HG02798 (cell line): ENCODE measurements around the gene ZIC5.

ENCODE experiments used
- ATAC-seq: cut with Tn5 transposase; IDR thresholded peaks from one replicate; pipeline ENCODE4 v1.9.1; 2021; ENCODE audit warnings: mild to moderate bottlenecking; ENCODE audit not compliant: unreplicated experiment, poor library complexity

The ZIC5 gene

DNA sequence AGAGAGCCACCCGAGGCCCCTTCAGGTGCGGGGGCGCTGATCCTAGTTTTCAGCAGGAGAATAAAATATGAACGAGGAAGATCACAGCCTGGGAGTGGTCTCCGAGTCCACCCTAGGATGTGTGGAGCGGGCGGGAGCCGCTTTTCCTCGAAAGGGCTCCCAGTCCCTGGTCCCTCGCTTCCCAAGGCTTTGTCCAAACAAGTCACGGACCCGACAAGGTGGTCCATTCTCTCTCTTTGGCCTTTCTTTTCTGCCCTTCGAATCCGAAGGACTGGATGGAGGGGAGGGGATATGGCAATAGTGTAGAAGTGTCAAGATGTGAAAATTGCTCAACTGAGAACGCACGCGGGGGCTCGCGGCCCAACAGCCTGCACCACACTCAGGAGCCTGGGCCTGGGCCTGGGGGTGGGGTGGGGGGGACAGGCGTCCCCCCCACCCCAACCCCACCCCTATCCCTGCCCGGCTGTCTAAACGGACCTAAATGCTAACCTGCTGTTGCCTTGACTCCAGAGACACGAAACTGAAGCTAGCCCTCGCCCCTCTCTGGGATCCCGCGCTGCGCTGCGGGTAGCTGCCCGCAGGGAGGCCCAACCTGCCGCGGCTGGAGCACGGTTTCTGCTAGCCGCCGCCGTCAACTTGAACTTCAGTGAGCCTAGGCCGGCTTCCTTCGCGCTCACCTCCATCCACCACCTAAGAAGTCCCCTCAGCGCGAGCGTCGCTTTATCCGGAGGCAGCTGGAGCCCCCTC is 17.1 kb upstream of the ZIC5 start:
- ATAC-seq: no peak

GRCh38 chr13:99987154-99988019 is 15.8 kb upstream of the ZIC5 start:
- no peak for ATAC-seq

DNA sequence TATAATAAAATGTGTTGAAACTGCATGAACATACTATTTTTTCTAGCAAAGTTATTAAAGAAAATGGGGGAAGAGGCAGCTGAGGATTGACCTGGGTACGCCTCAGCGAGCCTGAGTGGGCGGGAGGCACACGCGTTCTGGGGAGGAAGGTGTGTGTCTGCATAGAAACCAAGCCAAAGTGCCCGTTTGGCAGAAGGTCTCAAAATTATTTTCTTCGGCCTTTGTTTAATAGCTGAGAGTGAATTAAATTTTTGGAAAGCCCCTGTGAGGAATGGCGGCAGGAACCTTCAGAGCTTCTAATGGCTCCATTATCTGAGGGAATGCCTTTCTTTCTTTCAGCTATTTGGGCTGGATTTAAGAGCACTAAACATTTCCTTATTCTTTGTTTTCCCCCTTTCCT is 15.2 kb upstream of the ZIC5 start:
- ATAC-seq: no peak

- ATAC-seq: no peak
Measured at GRCh38 chr13:99985886-99986527, 14.4 kb upstream of the ZIC5 start.

GRCh38 chr13:99985241-99985874 is 13.8 kb upstream of the ZIC5 start:
- ATAC-seq: no peak

DNA sequence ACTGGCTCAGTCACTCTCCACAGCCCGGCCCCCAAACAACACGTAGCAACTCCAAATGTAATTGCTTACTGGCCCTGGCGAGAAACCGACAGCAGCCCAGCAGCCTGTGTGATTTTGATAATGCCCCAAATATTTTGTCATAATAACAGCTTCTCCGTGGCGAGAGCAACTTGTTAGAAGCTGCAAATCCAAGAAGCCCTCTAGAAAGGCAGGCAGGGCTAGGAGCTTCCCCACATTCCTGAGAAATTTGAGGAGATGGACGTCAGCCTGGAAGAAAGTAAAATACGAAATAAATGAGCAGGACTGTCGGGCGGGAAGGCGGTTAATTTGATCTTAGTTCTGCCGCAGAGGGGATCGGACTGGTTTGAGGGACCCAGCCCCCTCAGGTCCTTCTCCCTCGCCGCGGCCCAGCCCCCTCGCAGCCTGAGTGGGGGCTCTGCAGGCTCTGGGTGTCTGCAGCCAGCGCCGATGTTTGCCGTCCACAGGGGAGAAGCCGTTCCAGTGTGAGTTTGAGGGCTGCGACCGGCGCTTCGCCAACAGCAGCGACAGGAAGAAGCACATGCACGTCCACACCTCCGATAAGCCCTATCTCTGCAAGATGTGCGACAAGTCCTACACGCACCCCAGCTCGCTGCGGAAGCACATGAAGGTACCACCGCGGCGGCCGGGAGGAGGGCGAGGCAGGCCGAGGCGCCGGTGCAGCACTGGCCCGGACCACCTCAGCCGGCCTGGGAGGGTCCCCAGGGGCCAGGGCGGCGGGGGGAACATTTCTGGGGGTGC is 13.1 kb upstream of the ZIC5 start:
- no peak for ATAC-seq

- no peak for ATAC-seq
Measured at GRCh38 chr13:99983499-99984401, 12.2 kb upstream of the ZIC5 start.

DNA sequence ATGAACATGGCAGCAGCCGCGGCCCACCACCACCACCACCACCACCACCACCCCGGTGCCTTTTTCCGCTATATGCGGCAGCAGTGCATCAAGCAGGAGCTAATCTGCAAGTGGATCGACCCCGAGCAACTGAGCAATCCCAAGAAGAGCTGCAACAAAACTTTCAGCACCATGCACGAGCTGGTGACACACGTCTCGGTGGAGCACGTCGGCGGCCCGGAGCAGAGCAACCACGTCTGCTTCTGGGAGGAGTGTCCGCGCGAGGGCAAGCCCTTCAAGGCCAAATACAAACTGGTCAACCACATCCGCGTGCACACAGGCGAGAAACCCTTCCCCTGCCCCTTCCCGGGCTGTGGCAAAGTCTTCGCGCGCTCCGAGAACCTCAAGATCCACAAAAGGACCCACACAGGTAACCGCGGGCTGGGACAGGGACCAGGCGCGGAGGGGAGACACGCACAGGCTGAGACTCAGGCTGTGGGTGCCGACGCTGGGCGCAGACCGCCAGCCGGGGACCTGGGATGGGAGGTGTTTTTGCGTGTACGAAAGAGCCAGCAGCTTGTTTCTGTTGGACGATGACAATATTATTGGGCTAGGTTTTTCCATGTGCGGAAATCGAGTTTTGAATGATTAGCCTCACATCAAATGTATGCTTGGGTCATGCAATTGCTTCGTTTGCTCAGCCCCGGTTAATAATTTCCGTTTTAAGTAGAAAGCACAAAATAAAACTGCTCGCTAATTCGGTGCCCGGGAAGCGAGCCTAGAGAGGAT is 11.3 kb upstream of the ZIC5 start:
- ATAC-seq: no peak

- ATAC-seq: no peak
Measured at GRCh38 chr13:99982036-99982730, 10.6 kb upstream of the ZIC5 start.

DNA sequence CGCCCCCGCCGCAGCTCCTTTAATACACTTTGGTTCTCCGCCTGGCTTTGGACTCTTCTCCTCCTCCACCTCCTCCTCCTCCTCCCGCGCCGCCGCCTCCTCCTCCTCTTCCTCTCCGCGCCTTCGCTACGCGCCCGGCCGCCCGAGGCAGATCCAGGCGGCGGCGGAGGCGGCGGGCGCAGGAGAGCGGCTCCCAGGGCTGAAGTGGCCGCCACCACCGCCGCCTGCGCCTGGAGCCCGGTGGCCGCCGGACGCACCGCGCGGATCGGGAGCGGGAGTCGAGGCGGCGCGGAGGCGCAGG is 10.1 kb upstream of the ZIC5 start, which contains the start of gene ZIC2:
ZIC2 (plus strand) TSS at position 50 of the 301 bp plus-strand sequence. CDS start 281 bp downstream, outside the sequence.
- ATAC-seq: no peak

GRCh38 chr13:99980824-99981734 is 9.5 kb upstream of the ZIC5 start:
- ATAC-seq: peak; percentile 32

GRCh38 chr13:99980201-99980823 is 8.7 kb upstream of the ZIC5 start:
- ATAC-seq: peak; percentile 65

DNA sequence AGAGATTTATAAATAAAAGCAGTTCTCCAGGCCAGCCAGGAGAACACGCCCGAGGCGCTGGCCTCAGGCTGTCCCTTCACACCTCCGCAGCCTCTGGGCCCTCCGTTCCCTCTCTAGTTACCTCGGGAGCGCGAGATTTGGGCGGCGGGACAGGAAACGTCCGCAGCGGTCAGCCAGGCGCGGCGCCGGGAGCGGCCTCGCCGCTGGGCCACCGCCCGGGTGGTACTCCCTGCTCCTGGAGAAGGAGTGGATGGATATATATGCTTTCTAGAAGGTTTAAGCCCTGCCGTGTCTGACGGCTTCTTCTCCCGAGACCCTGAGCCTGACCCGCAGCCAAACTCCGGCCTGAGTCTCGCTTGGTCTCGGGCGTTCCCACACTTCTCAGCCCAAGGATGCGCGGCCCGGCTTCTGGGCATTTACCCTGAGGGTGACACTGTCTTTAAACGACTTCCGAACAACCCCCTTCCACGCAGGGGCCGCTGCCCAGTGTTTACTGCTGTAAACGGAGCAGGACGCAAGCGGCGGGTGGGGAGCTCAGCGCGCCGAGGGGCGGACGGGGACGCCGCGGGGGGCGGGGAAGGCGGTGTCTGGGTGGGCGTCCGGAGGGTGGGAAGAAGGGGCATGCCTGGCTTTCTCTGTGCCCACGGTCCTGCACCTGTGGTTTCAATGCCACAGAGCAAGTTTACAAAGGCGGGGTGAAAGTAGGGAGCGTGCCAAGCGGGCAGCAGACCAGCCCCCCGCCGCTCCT is 8.1 kb upstream of the ZIC5 start:
- ATAC-seq: no peak

GRCh38 chr13:99978799-99979452 is 7.4 kb upstream of the ZIC5 start:
- no peak for ATAC-seq
